ENCODE measurements around the gene CD2BP2.
"Not testable (repeated sequence)": the region's sequence is repeated elsewhere in the genome, so short reads cannot be mapped to it uniquely, and the experiment has no call there.

Gene CD2BP2

GRCh38 chr16:30348113-30348512 lies 7.0 kb downstream of the CD2BP2 start:
- no peaks in the 10 kb centered on the region for H3K9me3 ChIP-seq
- TF ChIP-seq, protein P1, sequence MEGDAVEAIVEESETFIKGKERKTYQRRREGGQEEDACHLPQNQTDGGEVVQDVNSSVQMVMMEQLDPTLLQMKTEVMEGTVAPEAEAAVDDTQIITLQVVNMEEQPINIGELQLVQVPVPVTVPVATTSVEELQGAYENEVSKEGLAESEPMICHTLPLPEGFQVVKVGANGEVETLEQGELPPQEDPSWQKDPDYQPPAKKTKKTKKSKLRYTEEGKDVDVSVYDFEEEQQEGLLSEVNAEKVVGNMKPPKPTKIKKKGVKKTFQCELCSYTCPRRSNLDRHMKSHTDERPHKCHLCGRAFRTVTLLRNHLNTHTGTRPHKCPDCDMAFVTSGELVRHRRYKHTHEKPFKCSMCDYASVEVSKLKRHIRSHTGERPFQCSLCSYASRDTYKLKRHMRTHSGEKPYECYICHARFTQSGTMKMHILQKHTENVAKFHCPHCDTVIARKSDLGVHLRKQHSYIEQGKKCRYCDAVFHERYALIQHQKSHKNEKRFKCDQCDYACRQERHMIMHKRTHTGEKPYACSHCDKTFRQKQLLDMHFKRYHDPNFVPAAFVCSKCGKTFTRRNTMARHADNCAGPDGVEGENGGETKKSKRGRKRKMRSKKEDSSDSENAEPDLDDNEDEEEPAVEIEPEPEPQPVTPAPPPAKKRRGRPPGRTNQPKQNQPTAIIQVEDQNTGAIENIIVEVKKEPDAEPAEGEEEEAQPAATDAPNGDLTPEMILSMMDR (IDR thresholded peaks at IDR 0.05) = no peak
- no peak overlapping the region for H3K4me3 ChIP-seq (ENCODE audit: low read depth in 1 of 2, low read length in 1 of 2)
- no peaks in the 10 kb centered on the region for H3K27me3 ChIP-seq
- no peaks in the 10 kb centered on the region for H3K4me1 ChIP-seq (ENCODE audit: control insufficient read depth in 1 of 2, insufficient read depth in 1 of 2, low read depth in 1 of 2, low read length in 1 of 2)
- H3K27ac ChIP-seq = no peak overlapping the region
- H3K36me3 ChIP-seq = peaks cover 35% of the 10 kb centered on the region

- H3K4me1 ChIP-seq (ENCODE audit: control insufficient read depth in 1 of 2, insufficient read depth in 1 of 2, low read depth in 1 of 2, low read length in 1 of 2) = no peaks in the 10 kb centered on the region
- TF ChIP-seq, protein P1 (IDR thresholded peaks at IDR 0.05) = no peak
- H3K27ac ChIP-seq = no peak overlapping the region
These were observed 8.8 kb downstream of the CD2BP2 start for GRCh38 chr16:30346286-30346685.

DNA sequence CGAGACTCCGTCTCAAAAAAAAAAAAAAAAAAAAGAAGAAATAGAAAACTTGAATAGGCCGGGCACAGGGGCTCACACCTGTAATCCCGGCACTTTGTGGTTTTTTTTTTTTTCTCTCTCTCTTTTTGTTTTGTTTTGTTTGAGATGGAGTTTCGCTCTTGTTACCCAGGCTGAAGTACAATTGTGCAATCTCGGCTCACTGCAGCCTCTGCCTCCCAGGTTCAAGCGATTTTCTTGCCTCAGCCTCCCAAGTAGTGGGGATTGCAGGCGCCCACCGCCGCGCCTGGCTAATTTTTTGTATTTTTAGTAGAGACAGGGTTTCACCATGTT lies 11.7 kb downstream of the CD2BP2 start:
- H3K27me3 ChIP-seq; H3K36me3 ChIP-seq; H3K4me3 ChIP-seq (ENCODE audit: low read depth in 1 of 2, low read length in 1 of 2); H3K4me1 ChIP-seq (ENCODE audit: control insufficient read depth in 1 of 2, insufficient read depth in 1 of 2, low read depth in 1 of 2, low read length in 1 of 2); H3K27ac ChIP-seq; H3K9me3 ChIP-seq: not testable (repeated sequence)

More at GRCh38 chr16:30346286-30346685, 8.8 kb downstream of the CD2BP2 start:
- Histone ChIP-seq H3K27me3 (no peaks in the 10 kb centered on the region), H3K9me3 (no peaks in the 10 kb centered on the region), H3K36me3 (peaks cover 17% of the 10 kb centered on the region), H3K4me3 (ENCODE audit: low read depth in 1 of 2, low read length in 1 of 2) (no peak overlapping the region)

DNA sequence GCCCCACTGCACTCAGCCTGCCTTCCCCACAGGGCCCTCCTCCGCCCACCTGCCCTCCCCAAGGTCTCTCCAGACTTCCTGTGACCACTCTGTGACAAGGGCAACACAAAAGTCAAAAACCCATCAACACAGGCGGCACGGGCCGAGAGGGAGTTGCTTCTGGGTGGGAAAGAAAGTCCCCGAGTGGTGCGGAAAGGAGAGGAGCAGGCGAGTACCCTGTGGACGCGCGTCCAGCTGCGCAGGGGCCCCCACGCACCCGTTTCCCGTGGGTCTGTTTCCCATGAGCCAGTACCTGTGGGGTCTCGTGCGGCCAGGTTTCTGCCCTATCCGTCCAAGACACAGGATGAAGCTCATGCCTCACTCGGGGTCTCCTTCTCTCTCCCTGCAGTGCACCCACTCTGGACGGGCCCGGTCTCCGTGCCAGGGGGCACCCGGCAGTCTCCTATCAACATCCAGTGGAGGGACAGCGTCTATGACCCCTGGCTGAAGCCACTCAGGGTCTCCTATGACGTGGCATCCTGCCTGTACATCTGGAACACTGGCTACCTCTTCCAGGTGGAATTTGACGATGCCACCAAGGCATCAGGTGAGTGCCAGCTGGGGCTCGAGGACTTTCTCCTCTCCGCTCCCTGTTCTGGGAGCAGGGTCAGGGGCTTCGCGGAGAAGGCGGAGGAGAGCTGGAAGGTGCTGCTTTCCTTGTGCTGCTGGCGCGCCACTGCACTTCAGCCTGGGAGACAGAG lies 12.2 kb downstream of the CD2BP2 start:
- Histone ChIP-seq H3K27me3 (no peaks in the 10 kb centered on the region), H3K27ac (no peak overlapping the region), H3K9me3 (no peaks in the 10 kb centered on the region), H3K4me1 (ENCODE audit: control insufficient read depth in 1 of 2, insufficient read depth in 1 of 2, low read depth in 1 of 2, low read length in 1 of 2) (no peaks in the 10 kb centered on the region), H3K4me3 (ENCODE audit: low read depth in 1 of 2, low read length in 1 of 2) (no peak overlapping the region), H3K36me3 (no peaks in the 10 kb centered on the region)
- TF ChIP-seq, protein P1 (IDR thresholded peaks at IDR 0.05) = no peak

GRCh38 chr16:30341971-30342370 lies 13.1 kb downstream of the CD2BP2 start:
- not testable (repeated sequence) for H3K27ac ChIP-seq; H3K4me1 ChIP-seq (ENCODE audit: control insufficient read depth in 1 of 2, insufficient read depth in 1 of 2, low read depth in 1 of 2, low read length in 1 of 2); H3K4me3 ChIP-seq (ENCODE audit: low read depth in 1 of 2, low read length in 1 of 2); H3K9me3 ChIP-seq; H3K36me3 ChIP-seq; H3K27me3 ChIP-seq

GRCh38 chr16:30340621-30341020 lies 14.5 kb downstream of the CD2BP2 start:
- H3K4me1 ChIP-seq (ENCODE audit: control insufficient read depth in 1 of 2, insufficient read depth in 1 of 2, low read depth in 1 of 2, low read length in 1 of 2) = peaks cover 5% of the 10 kb centered on the region in 2 experiments
- H3K4me3 ChIP-seq (ENCODE audit: low read depth in 1 of 2, low read length in 1 of 2) = no peak overlapping the region
- no peak overlapping the region for H3K27ac ChIP-seq
- H3K36me3 ChIP-seq = no peaks in the 10 kb centered on the region
- TF ChIP-seq, protein P1 (IDR thresholded peaks at IDR 0.05) = no peak
- H3K9me3 ChIP-seq = no peaks in the 10 kb centered on the region
- H3K27me3 ChIP-seq = no peaks in the 10 kb centered on the region

DNA sequence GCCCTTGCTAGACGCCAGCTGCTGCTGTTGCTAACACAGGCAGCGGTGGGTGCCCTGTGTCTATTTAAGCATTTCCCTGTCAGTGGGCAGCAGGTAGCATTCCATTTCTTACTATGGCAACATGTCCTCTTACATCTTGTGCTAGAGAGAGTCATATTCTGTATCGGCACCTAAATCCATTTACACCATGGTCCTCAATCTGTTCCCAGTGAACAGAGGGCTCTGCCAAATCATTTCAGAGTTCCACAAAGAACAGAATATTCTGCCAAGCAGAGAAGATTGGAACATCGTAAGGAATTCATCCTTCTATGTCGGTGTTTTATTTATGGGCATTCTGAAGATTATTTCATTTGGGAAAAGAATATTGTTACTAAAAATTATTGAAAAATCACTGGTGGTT lies 16.4 kb downstream of the CD2BP2 start:
- H3K27me3 ChIP-seq; H3K36me3 ChIP-seq; H3K27ac ChIP-seq; H3K9me3 ChIP-seq; H3K4me3 ChIP-seq (ENCODE audit: low read depth in 1 of 2, low read length in 1 of 2): not testable (repeated sequence)
- H3K4me1 ChIP-seq (ENCODE audit: control insufficient read depth in 1 of 2, insufficient read depth in 1 of 2, low read depth in 1 of 2, low read length in 1 of 2) = peaks cover 8 to 10% of the 10 kb centered on the region in 2 experiments

- H3K27me3 ChIP-seq; H3K36me3 ChIP-seq; H3K27ac ChIP-seq; H3K9me3 ChIP-seq; H3K4me3 ChIP-seq (ENCODE audit: low read depth in 1 of 2, low read length in 1 of 2): not testable (repeated sequence)
- peaks cover 8 to 10% of the 10 kb centered on the region in 2 experiments for H3K4me1 ChIP-seq (ENCODE audit: control insufficient read depth in 1 of 2, insufficient read depth in 1 of 2, low read depth in 1 of 2, low read length in 1 of 2)
These were observed 17.1 kb downstream of the CD2BP2 start for GRCh38 chr16:30337964-30338357.

All from neutrophil (primary cell).